PC-3 (cell line): ENCODE results near the gene NDFIP2.

ENCODE experiments used
- CTCF ChIP-seq: fragments of 300-600 bp; sonication (generic); conservative IDR thresholded peaks from 2 replicates; pipeline ENCODE4 v1.5.1; 2017; ENCODE audit warnings: antibody characterized with exemption, low read depth, mild to moderate bottlenecking, low read length
- EZH2 ChIP-seq: fragments of 300-600 bp; sonication (generic); IDR thresholded peaks from one replicate; pipeline ENCODE4 v1.6.1; 2017; ENCODE audit warnings: antibody characterized with exemption, mild to moderate bottlenecking, low read length; ENCODE audit not compliant: unreplicated experiment

GRCh38 chr13:79463604-79464003 is 17.4 kb upstream of the NDFIP2 start:
- TF ChIP-seq EZH2 (no peak), CTCF (no peak)
